ENCODE data around the gene ERP44. TPM values are rescaled to one million over a fixed set of nuclear protein-coding genes. Genes with fewer than 3 reads are reported as not detected.

Gene ERP44
- total RNA-seq, 3 donors from 2014 or later (not counting 1 experiment from before 2014, with no cell fraction given) = 14.2 to 15.4 (median 15.1) TPM

DNA sequence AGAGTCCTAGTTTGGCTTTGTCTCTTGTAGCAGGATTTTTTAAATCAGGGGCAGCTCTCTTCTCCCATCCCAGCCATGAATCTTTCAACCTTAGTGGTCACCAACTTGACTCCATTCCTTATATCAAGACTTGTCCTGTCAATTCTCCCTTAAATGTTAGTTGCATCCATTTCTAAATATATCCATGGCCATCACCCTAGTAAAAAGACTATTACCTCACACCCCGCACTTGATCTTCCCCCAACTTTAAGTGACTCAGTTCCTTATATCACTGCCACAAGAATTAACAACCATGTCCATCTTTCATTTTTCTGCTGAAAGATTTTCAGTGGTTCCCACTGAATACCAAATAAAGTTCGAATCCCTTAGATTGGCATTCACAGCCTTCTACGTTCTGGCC is 125.3 kb downstream of the ERP44 start:
- no peaks in the 10 kb centered on the region for H3K9me3 Mint-ChIP-seq
- H3K27ac Mint-ChIP-seq = no peak overlapping the region
- no peaks in the 10 kb centered on the region for H3K9me3 ChIP-seq (ENCODE audit: control insufficient read depth, insufficient read depth, low read length)
- no peaks in the 10 kb centered on the region for H3K36me3 Mint-ChIP-seq
- no peaks in the 10 kb centered on the region for H3K4me1 ChIP-seq (ENCODE audit: control insufficient read depth, insufficient read depth, low read length)
- ATAC-seq (no peak), DNase-seq (no peak)
- intact Hi-C loops (cut with micrococcal nuclease) = no loop called here
- WGBS (ENCODE audit: insufficient coverage) = 98% methylated on average over 3 of the region's 3 CpGs
- peaks cover 18% of the 10 kb centered on the region for H3K36me3 ChIP-seq (ENCODE audit: control insufficient read depth, insufficient read depth, low read length)
- no peak overlapping the region for H3K4me3 ChIP-seq (ENCODE audit: low read length)
- H3K27me3 Mint-ChIP-seq (ENCODE audit: low read depth in 2 of 2) = no peaks in the 10 kb centered on the region
- no peaks in the 10 kb centered on the region for H3K4me1 Mint-ChIP-seq
- H3K27me3 ChIP-seq (ENCODE audit: control insufficient read depth, insufficient read depth, low read length) = no peaks in the 10 kb centered on the region
- no peak overlapping the region for H3K27ac ChIP-seq (ENCODE audit: low read length)
- TF ChIP-seq, protein P1, sequence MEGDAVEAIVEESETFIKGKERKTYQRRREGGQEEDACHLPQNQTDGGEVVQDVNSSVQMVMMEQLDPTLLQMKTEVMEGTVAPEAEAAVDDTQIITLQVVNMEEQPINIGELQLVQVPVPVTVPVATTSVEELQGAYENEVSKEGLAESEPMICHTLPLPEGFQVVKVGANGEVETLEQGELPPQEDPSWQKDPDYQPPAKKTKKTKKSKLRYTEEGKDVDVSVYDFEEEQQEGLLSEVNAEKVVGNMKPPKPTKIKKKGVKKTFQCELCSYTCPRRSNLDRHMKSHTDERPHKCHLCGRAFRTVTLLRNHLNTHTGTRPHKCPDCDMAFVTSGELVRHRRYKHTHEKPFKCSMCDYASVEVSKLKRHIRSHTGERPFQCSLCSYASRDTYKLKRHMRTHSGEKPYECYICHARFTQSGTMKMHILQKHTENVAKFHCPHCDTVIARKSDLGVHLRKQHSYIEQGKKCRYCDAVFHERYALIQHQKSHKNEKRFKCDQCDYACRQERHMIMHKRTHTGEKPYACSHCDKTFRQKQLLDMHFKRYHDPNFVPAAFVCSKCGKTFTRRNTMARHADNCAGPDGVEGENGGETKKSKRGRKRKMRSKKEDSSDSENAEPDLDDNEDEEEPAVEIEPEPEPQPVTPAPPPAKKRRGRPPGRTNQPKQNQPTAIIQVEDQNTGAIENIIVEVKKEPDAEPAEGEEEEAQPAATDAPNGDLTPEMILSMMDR (IDR thresholded peaks at IDR 0.05) = no peak
- H3K4me3 Mint-ChIP-seq = no peak overlapping the region

DNA sequence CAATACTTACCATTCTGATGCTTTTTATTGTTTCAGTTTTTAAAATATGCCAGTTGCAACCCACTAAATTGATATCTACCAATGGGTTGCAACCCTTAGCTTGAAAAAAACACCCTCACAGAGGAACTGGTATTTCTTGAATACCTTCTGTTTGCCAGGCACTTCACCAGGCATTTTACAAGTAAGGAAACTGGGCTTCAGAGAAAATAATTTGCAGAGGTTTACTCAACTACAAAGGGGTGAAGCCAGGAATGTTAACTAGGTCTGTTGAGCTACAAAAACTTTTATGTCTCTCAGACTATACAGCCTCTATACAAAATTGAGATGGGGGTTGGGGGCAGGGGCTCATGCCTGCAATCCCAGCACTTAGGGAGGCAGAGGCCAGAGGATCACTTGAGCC is 127.4 kb downstream of the ERP44 start:
- Histone ChIP-seq H3K27me3 (ENCODE audit: control insufficient read depth, insufficient read depth, low read length) (no peaks in the 10 kb centered on the region), H3K4me3 (ENCODE audit: low read length) (no peak overlapping the region), H3K27ac (ENCODE audit: low read length) (no peak overlapping the region), H3K36me3 (ENCODE audit: control insufficient read depth, insufficient read depth, low read length) (peaks cover 22% of the 10 kb centered on the region), H3K9me3 (ENCODE audit: control insufficient read depth, insufficient read depth, low read length) (no peaks in the 10 kb centered on the region), H3K4me1 (ENCODE audit: control insufficient read depth, insufficient read depth, low read length) (no peaks in the 10 kb centered on the region)
- TF ChIP-seq, protein P1 (IDR thresholded peaks at IDR 0.05) = no peak
- DNase-seq (no peak), ATAC-seq (no peak)
- Mint-ChIP-seq H3K4me1 (no peaks in the 10 kb centered on the region), H3K4me3 (no peak overlapping the region), H3K27ac (no peak overlapping the region), H3K36me3 (peaks cover 9% of the 10 kb centered on the region), H3K27me3 (ENCODE audit: low read depth in 2 of 2) (no peaks in the 10 kb centered on the region), H3K9me3 (no peaks in the 10 kb centered on the region)
- intact Hi-C loops (cut with micrococcal nuclease) = no loop called here

DNA sequence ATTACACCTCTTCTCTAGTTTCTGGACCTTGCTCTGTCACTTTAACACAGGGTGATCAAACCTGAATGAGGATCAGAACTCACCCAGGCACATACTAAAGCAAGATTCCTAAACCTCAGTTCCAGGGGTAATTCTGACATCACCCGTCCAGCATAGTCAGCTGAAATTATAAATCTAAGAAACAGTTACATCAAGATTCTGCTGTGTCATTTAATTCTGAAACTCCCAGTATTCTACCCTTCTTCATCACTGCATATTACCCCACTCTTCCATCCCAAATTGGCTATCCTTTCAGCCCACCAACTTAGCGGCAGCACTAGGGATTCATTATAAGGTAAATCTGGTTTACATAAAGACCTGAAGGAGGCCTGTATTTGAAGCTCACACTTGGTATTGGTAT is 128.3 kb downstream of the ERP44 start:
- no peak overlapping the region for H3K27ac Mint-ChIP-seq
- H3K27me3 Mint-ChIP-seq (ENCODE audit: low read depth in 2 of 2) = no peaks in the 10 kb centered on the region
- H3K4me3 Mint-ChIP-seq = no peak overlapping the region
- Histone ChIP-seq H3K27me3 (ENCODE audit: control insufficient read depth, insufficient read depth, low read length) (no peaks in the 10 kb centered on the region), H3K4me1 (ENCODE audit: control insufficient read depth, insufficient read depth, low read length) (no peaks in the 10 kb centered on the region), H3K9me3 (ENCODE audit: control insufficient read depth, insufficient read depth, low read length) (no peaks in the 10 kb centered on the region), H3K27ac (ENCODE audit: low read length) (no peak overlapping the region), H3K4me3 (ENCODE audit: low read length) (no peak overlapping the region), H3K36me3 (ENCODE audit: control insufficient read depth, insufficient read depth, low read length) (peaks cover 22% of the 10 kb centered on the region)
- TF ChIP-seq, protein P1 (IDR thresholded peaks at IDR 0.05) = no peak
- 93% methylated on average over 2 of the region's 2 CpGs for WGBS (ENCODE audit: insufficient coverage)
- H3K4me1 Mint-ChIP-seq = no peaks in the 10 kb centered on the region
- intact Hi-C loops (cut with micrococcal nuclease) = no loop called here
- peaks cover 9% of the 10 kb centered on the region for H3K36me3 Mint-ChIP-seq
- H3K9me3 Mint-ChIP-seq = no peaks in the 10 kb centered on the region
- ATAC-seq = no peak
- no peak for DNase-seq

DNA sequence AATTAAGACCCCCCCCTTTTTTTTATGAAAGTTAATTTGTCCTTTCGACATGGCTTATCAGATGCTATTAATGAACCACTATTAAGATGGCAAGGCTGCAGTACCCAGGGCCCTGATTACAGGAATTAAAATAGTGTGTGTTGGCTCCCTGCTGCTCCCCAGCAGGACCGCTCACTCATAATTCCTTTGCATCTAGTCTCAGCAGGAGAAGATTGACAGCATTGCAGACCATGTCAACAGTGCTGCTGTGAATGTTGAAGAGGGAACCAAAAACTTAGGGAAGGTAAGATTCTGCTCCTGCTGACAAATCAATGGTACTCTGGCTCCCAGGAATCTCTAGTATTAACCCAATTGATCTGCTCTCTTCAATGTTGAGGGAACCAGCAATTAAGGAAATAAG is 131.3 kb downstream of the ERP44 start:
- Mint-ChIP-seq H3K4me1 (peaks cover 0 to 6% of the 10 kb centered on the region in 2 donors), H3K27me3 (ENCODE audit: low read depth in 2 of 2) (no peaks in the 10 kb centered on the region), H3K9me3 (no peaks in the 10 kb centered on the region), H3K27ac (no peak overlapping the region), H3K4me3 (no peak overlapping the region), H3K36me3 (peaks cover 9% of the 10 kb centered on the region)
- intact Hi-C loops (cut with micrococcal nuclease) = no loop called here
- Histone ChIP-seq H3K9me3 (ENCODE audit: control insufficient read depth, insufficient read depth, low read length) (no peaks in the 10 kb centered on the region), H3K27me3 (ENCODE audit: control insufficient read depth, insufficient read depth, low read length) (no peaks in the 10 kb centered on the region), H3K4me3 (ENCODE audit: low read length) (no peak overlapping the region), H3K27ac (ENCODE audit: low read length) (no peak overlapping the region), H3K4me1 (ENCODE audit: control insufficient read depth, insufficient read depth, low read length) (no peaks in the 10 kb centered on the region), H3K36me3 (ENCODE audit: control insufficient read depth, insufficient read depth, low read length) (peaks cover 33% of the 10 kb centered on the region)
- no peak for ATAC-seq
- TF ChIP-seq, protein P1 (IDR thresholded peaks at IDR 0.05) = no peak
- DNase-seq = no peak
- 91% methylated on average over 2 of the region's 2 CpGs for WGBS (ENCODE audit: insufficient coverage)
